NCI-H2107 treated with DMSO at 0.1 percent for 48 hours (cell line): ENCODE measurements around the gene HS3ST3B1.

ENCODE experiments used
- DNase-seq: peaks from one replicate; lab custom pipeline; 2025; ENCODE audit not compliant: unreplicated experiment; lab: John Stamatoyannopoulos, UW

The HS3ST3B1 gene

GRCh38 chr17:14303343-14304221 lies 2.7 kb downstream of the HS3ST3B1 start:
- no peak for DNase-seq

DNA sequence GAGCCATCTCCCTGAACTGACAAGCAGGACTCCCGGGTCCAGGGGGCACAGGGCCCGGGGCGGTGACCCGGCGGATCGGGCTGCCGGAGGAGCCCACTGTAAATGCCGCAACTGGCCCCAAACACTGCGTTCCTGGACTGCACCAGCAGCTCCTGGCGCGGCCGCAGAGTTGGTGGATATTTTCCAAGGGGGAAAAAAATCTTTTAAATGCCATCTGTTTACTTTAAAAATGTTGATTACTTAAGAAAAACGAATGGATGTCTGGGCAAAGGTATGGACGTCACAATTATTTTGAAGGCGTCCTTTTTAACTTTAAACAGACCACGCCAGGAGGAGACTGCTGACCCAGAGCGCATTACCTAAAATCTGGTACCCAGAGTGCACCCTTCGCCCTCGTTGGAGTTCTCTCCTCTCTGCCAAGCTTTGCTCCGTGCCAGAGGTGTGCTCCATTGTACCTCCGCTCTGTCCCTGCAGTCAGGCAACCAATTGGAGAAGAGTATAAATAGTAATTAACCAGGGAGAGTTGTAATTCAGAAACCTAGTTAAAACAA lies 3.4 kb downstream of the HS3ST3B1 start:
- DNase-seq, result no peak

GRCh38 chr17:14304773-14305517 lies 4.1 kb downstream of the HS3ST3B1 start:
- DNase-seq, result no peak

DNA sequence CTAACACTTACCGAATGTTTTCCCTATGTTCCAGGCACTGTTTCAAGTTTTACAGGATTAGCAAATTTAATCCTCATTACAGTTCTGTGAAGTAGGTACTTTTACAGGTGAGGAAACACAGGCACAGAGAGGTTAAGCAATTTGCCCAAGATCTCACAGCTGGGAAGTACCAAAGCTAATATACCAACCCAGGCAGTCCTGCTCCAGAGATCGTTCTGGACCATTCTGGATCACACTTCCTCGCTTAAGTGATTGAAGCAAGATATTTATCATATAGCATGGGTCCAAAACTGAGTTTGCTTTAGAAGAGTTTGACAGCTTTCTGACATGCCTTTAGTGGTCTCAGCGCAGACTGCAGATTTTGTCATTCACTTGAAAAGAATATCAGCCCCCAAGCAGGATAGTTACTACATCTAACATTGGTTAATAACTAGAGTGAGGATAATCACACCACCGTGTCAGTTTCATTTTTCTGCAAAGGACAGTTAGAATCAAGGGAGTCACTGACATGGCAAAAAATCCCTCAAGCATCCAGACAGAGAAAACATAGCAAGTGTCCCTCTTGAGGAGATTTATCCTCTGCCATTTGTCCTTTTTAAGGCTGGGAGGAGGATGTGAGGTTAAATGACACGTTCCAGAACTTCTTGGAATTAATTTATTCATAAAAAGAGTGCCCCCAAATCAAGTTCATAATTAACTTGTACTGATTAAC lies 5.1 kb downstream of the HS3ST3B1 start:
- no peak for DNase-seq

DNA sequence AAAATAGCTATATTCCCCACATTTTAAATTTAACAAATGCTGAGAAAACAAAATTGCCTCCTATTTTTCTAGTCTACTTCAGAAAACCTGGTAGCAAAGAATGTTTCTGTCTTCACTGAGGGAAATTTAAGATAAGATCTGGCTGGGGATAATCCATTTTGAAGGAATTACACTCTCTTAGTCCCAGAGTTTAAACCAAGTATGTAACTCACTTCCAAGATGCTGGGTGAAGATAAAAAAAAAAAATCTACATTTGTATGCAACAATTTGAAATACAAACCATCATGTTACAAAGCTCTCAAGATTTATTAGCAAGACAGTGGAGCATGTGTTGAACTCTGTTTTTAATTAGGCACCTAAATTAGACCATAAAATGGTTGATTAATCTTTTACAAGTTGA lies 5.7 kb downstream of the HS3ST3B1 start:
- no peak for DNase-seq

- no peak for DNase-seq
Measured at GRCh38 chr17:14307560-14308024, 6.7 kb downstream of the HS3ST3B1 start.

DNA sequence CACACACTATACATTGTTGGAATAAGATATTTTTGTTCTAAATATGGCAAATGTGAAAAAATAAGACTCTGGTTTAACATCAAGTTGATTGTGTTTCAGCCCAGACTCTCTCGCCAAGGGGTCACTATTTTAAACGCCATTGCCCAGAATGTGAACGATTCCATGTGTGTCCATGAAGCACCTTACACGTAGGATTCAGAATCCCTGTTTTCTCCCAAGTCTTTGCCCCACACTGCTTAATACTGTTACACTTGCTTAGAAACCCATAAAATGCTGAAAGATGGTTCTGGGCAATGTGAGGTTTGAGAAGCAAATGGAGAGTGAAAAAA lies 7.7 kb downstream of the HS3ST3B1 start:
- DNase-seq, result no peak

GRCh38 chr17:14308965-14309879 lies 8.3 kb downstream of the HS3ST3B1 start:
- DNase-seq, result no peak

DNA sequence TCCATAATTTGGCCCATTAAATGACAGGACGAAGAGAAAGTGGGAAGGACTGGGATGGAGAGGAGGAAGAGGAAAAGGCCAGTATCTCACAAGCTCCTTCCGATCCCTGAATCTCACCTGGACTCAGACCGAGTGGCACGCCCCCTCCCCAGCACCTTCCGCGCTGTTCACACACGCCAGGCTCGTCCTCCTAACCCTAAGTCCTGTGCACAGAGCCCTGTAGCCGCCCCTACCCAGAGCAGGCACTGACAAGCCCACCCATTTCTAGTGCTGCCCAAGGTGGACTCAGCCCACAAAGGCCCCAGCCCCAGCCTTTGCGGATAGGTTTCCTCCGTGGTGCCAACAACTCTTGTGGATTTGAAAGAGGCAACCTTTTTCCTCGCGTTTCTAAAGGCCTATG lies 9.2 kb downstream of the HS3ST3B1 start:
- DNase-seq, result no peak

- DNase-seq, result no peak
Measured at GRCh38 chr17:14310605-14311004, 9.7 kb downstream of the HS3ST3B1 start.

GRCh38 chr17:14311186-14311705 lies 10.4 kb downstream of the HS3ST3B1 start:
- no peak for DNase-seq

DNA sequence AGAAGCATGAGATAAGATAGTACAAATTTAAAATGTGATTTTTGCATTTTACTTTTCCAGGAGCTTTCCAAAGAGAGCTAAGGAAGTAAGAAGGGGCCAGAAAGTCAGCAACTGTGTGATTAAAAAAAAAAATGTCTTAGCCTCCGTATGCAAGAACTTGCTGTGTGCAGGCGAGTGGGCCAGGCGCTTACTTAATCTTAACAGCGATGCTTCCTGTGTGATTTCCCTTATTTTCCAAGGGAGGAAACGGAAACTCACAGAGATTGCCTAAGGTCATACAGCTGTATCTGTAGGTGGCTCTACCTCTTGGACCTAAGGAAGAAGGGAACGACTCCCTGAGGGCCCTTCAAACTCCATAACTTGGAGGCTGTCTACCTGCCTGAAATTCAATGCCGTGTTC lies 11.1 kb downstream of the HS3ST3B1 start:
- no peak for DNase-seq

- no peak for DNase-seq
Measured at GRCh38 chr17:14312522-14312921, 11.6 kb downstream of the HS3ST3B1 start.

GRCh38 chr17:14316126-14316832 lies 15.4 kb downstream of the HS3ST3B1 start:
- no peak for DNase-seq

DNA sequence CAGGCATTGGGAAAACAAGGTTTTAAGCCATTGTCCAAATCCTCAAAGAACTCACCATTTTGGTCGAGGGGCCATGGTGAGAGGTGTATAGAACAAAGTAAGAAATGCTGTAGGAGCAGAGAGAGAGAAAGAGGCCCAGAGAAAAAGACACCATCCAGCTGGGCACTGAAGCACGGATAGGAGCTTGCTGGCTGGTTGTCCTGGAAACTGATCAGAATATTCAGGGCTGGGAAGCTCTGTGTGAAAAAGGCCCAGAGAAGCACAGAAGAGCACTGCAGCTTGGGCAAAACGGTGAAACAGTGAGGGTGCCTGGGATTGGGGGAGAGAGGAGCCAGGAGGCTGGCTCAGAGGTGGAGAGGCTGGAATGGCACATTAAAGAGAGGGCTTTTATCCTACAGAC lies 16.5 kb downstream of the HS3ST3B1 start:
- DNase-seq, result no peak

DNA sequence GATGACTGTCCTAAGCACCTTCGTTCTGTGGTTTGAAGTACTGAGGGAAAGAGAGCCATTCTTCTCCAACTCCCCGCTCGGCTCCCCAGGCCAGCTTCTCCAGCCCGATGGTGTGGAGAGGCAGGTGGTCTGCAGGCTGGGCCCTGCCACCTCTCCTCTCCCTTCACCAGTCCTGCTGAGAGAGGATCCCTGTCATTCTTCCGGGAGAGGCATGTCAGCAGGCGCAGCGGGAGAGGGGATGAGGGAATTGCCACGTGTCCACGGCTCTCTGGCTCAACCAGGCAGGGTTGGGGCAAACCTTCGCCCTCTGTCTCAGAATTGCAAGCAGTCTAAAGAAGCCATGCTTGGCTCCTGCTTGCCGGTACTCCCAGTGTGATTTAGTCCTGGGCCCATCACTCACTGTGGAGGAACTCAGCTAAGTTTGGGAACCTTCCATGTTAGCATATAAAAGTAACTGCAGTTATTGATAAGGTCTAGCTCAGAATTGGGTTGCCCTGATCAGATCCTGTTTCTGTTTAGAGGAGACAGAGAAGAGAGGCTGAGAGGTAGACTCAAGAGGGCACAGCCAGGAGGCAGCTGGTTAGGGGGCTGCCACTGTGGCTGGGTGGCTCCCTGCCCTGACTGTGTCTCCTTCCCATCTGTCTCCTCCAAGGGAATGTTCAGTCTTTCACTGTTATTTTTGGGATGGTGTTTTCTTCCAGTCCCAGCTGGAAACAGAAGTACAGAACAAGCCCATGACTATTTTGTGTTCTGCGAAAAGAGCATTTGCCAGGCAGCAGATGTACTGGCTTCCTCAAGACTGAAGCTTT lies 17.4 kb downstream of the HS3ST3B1 start:
- no peak for DNase-seq

DNA sequence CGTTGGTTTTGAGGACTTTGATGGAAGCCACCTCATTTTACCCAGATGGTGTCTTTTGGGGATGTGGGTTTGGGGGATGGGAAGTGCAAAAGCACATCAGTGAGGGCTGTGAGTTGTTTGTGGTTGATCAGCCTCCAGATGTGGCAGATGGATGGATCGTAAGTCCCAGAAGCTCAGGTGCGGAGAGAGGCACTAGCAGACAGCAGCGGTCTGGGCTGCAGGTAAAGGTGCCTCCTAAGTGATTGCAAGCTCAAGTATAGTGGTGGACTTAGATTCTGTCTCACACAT lies 18.0 kb downstream of the HS3ST3B1 start:
- DNase-seq, result no peak

- no peak for DNase-seq
Measured at GRCh38 chr17:14320098-14320497, 19.2 kb downstream of the HS3ST3B1 start.
